HG03442 (cell line): ENCODE results near the gene GIPC2.

Experiments
- ATAC-seq: cut with Tn5 transposase; IDR thresholded peaks from one replicate; pipeline ENCODE4 v1.9.1; 2021; ENCODE audit warnings: mild to moderate bottlenecking, moderate library complexity; ENCODE audit not compliant: unreplicated experiment

GIPC2 gene

GRCh38 chr1:78035121-78035520, 10.6 kb upstream of the GIPC2 start:
- no peak for ATAC-seq

- ATAC-seq, result no peak
Measured at GRCh38 chr1:78036450-78036849, 9.3 kb upstream of the GIPC2 start.

- ATAC-seq, result no peak
Measured at GRCh38 chr1:78038071-78038470, 7.7 kb upstream of the GIPC2 start.

GRCh38 chr1:78038491-78038939, 7.3 kb upstream of the GIPC2 start:
- ATAC-seq, result no peak

- ATAC-seq, result no peak
Measured at GRCh38 chr1:78040484-78041089, 5.2 kb upstream of the GIPC2 start.

GRCh38 chr1:78043436-78043835, 2.3 kb upstream of the GIPC2 start:
- ATAC-seq, result no peak

GRCh38 chr1:78044796-78045562, 787 bp upstream of the GIPC2 start:
- no peak for ATAC-seq

GRCh38 chr1:78045563-78045925, 222 bp upstream of the GIPC2 start:
- no peak for ATAC-seq

GRCh38 chr1:78047106-78047505, 1.3 kb downstream of the GIPC2 start:
- ATAC-seq, result no peak

- ATAC-seq, result no peak
Measured at GRCh38 chr1:78047631-78048030, 1.9 kb downstream of the GIPC2 start.

- ATAC-seq, result no peak
Measured at GRCh38 chr1:78048446-78048845, 2.7 kb downstream of the GIPC2 start.

GRCh38 chr1:78049396-78049795, 3.6 kb downstream of the GIPC2 start:
- ATAC-seq, result no peak

GRCh38 chr1:78051005-78051404, 5.2 kb downstream of the GIPC2 start:
- ATAC-seq, result no peak

GRCh38 chr1:78052685-78053405, 7.1 kb downstream of the GIPC2 start:
- no peak for ATAC-seq

GRCh38 chr1:78053498-78053897, 7.7 kb downstream of the GIPC2 start:
- no peak for ATAC-seq

- ATAC-seq, result no peak
Measured at GRCh38 chr1:78054559-78054958, 8.8 kb downstream of the GIPC2 start.

- no peak for ATAC-seq
Measured at GRCh38 chr1:78054972-78055371, 9.2 kb downstream of the GIPC2 start.

GRCh38 chr1:78055565-78056132, 9.9 kb downstream of the GIPC2 start:
- ATAC-seq, result no peak

- no peak for ATAC-seq
Measured at GRCh38 chr1:78058670-78059069, 12.9 kb downstream of the GIPC2 start.

GRCh38 chr1:78060857-78061563, 15.2 kb downstream of the GIPC2 start:
- ATAC-seq, result peak; percentile 95
